GM19025 (cell line): ENCODE measurements around the gene CCDC198.

ENCODE experiments used
- ATAC-seq: cut with Tn5 transposase; IDR thresholded peaks from one replicate; pipeline ENCODE4 v1.9.1; 2021; ENCODE audit warnings: mild to moderate bottlenecking, low read depth, moderate library complexity; ENCODE audit not compliant: unreplicated experiment

CCDC198 gene, protein sequence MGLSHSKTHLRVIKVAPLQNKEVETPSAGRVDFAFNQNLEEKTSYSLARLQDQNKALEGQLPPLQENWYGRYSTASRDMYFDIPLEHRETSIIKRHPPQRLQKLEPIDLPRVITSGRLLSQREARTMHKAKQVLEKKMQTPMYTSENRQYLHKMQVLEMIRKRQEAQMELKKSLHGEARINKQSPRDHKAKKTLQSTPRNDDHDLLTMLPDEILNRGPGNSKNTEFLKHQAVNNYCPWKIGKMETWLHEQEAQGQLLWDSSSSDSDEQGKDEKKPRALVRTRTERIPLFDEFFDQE

DNA sequence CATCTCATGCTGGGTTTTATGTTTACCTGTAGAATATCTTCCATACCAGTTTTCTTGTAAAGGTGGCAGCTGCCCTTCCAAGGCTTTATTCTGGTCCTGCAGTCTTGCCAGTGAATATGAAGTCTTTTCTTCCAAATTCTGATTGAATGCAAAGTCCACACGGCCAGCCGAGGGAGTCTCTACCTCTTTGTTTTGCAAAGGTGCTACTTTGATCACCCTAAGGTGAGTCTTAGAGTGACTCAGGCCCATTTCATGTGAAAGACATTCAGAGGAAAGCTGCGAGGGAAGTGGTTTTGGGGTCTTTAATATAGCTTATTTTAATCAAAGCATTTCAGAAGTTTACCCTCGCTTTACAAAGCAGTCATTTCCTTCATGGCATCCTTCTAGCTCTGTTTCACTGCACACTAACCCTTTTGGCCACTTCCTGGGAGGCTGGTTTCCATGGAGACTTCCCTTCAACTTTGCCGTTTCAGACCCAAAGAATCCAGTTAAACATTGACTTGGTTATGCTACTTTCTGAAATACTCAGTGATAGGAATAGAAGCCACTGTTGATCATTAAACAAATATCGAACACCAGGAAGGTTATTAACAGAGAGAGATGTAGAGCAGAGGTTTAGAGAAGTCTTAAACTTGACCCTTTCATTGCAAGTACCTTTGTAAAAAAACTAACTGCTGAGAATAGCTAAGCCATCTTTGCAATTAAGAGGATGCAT lies at the start of gene CCDC198:
CCDC198 (minus strand) TSS at position 391 of the 715 bp plus-strand sequence; CDS start at position 249, 142 bp downstream.
- peak; percentile 76 for ATAC-seq

DNA sequence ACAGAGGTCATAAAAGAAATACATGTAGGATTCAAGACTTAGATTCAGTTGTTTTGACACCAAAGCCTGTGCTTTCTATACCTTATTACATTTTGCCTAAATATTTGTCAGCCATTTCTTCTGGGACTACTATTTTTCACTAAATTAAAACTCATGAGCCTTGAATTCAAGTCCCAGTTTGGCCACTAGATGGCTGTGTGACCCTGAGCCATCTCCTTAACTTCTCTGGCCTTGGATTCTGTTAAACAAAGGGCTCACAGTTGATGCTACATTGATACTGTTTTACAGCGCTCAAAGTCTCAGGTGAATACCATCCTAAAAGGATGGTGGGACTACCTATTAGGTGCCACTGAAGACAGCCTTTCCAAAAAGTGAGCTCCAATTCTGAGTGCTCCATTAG lies 39.6 kb upstream of the CCDC198 start:
- peak; percentile 57 for ATAC-seq

DNA sequence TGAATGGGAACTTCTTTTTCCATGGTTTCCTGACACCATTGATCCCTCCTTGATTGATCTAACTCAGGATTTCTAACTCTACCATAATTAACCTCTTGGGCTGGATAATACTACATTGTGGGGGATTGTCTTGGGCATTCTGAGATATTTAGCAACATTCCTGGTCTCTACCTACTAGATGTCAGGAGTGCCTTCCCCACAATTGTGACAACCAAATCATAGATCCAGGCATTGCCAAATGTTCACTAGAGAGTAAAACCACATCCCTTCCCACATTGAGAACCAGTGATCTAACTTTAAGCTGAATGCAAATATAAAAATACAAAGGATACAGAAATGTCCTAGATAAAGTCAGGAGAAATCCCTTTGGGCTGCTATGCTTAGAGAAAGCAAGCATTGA lies 36.9 kb upstream of the CCDC198 start:
- no peak for ATAC-seq

DNA sequence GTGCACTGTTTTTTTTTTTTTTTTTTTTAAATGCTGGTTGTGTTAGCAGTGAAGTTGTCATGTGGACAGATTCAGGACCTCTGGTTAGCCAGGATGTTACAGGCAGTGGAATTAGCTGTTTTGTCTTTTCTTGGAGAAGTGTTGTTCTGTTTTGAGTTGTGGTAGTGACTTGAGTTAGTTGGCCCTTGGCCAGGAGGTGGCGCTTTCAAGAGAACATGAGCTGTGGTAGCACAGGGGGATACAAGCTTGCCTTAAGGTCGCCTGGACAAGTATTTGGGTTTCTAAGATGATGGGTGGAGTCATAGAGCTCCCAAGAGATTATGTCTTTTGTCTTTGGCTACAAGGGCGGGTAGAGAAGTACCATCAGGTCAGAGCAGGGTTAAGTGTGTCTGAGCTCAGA lies 33.3 kb upstream of the CCDC198 start:
- no peak for ATAC-seq

DNA sequence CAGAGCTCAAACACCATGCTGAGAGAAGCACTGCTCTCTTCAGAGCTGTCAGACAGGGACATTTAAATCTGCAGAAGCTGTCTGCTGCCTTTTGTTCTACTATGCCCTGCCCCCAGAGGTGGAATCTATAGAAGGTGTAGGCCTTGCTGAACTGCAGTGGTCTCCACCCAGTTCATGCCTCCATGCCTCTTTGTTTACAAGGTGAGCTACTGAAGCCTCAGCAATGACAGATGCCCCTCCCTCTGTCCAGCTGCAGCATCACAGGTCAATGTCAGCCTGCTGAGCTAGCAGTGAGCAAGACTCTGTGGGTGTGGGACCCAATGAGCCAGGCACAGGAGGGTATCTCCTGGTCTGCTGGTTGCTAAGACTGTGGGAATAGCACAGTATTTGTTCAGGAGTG lies 25.4 kb upstream of the CCDC198 start:
- ATAC-seq, result no peak

DNA sequence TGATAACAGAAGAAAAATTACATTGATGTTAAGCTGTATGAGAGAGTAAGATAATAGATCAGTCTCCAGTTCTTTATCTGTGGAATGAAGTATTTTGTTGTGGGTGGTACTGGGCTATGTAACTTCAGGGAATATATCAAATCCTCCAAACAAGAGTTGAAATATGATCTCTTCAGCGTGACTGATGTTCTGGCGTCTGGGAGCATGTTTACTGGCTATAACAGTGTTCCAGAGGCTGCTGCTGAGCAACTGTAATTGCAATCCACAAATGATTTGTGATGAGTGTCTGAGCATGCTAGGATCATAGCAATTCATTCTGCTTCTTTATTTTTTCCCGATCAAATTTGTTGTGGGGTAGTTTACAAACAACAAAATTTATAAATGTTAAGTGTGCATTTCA lies 18.6 kb upstream of the CCDC198 start:
- no peak for ATAC-seq

DNA sequence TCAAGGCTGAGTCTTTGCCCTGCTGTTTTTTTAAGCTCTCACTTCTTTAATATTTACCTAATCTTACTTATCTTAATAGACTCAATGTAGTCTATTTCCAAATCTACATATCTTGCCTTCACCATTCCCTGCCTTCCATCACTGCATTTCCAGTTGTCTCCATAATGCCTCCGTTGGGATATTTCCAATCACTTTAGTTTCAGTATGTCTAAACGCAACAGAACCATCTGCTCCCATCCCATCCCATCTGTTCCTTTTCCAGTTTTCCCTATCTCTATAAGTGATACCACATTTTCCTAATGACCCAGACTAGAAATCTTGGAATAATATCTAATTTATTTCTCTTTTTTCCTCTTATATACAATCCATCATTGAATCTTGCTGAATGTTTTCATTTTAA lies 15.1 kb upstream of the CCDC198 start:
- no peak for ATAC-seq

DNA sequence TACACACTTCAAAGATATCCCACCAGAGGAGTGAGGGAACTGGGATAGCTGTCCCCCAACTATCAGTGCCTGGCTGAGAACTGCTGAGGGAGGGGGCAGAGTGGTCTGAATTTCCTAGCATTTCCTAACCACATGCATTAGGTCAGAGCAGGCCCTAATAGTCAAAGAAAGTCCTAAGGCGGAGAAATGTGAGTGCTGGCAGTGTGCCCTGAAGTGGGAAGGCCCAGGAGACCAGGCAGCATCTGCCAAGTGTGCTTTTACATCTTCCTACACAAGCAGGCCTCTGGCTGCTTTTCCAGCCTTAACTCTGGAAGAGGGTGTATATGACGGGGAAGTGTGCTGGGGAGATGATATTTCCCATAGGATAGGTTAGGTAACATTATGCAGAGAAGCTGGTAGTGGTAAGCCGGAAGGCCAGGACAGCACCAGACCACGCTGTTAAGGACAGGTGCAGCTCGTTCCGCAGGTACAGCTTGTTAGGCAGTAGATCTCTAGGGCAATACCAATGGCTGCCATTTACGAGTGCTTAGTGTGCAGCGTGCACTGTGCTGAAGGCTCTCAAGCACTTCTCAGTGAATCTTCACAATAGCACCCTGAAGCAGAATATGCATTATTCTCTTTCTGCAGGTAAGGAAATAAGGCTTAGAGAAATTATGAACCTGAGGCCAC lies 9.1 kb upstream of the CCDC198 start:
- ATAC-seq, result no peak

DNA sequence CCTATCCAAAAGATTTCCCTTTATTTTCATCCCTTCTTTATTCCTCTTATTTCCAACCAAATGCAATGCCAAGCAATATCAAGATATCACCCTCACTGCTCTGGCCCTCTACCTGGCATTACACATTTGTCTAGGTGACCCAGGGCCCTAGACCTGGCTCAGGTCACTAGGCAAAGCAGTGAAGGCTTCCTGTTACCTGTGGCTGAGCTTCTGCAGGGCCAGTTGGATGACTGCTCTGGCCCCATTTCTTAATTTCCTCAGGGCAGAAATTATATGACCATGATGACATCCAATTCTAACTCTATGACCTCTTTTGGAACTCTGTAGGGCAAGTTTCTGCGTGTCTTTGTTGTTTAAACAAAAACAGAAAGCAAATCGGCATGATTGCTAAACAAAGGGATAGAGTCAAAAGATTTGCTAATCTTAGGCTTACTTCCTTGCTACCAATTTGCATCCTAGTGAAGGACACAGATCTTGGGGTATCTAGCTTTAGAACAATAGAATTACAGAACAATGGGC lies 7.4 kb upstream of the CCDC198 start:
- no peak for ATAC-seq

DNA sequence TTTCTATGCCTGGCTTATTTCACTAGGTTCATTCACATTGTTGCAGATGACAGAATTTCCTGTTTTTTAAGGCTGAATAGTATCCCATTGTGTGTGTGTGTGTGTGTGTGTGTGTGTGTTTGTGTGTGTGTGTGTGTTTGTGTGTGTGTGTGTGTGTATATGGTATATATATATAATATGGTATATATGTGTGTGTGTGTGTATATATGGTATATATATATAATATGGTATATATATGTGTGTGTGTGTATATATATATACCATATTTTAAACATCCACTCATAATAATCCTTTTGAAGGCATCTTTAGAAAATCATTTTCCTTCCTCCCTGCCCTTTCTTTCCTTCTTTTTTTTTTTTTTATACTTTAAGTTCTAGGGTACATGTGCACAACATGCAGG lies 5.0 kb upstream of the CCDC198 start:
- no peak for ATAC-seq

DNA sequence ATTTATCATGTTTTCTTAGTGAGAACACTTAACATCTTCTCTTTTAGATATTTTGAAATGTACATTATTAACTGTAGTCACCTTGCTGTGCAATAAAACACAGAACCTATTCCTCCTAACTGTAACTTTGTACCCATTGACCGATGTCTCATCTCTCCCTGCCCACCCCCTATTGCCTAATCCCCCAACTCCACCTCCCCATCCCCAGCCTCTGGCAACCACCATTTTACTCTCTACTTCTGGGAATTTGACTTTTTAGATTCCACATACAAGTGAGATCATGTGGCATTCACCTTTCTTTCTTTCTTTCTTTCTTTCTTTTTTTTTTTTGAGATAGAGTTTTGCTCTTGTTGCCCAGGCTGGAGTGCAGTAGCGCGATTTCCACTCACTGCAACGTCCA lies 4.4 kb upstream of the CCDC198 start:
- ATAC-seq, result no peak

DNA sequence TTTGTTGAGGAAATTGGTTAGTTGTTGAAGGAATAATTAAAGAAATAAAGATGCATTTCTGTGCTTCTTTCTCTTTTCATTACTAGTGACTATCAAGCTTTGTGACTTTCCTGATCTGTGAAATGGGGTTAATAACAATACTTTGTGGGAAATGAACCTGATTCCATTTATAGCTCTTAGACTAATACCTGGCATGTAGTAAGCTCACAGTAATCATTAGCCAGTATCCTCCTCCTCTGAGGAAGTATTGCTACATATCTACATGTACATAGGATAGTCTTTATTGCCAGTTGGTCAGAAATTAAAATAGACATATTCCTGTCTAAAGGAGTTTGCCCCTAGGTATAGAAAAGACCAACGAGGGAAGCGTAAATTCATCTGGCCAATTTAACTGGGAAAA lies 1.8 kb upstream of the CCDC198 start:
- no peak for ATAC-seq

DNA sequence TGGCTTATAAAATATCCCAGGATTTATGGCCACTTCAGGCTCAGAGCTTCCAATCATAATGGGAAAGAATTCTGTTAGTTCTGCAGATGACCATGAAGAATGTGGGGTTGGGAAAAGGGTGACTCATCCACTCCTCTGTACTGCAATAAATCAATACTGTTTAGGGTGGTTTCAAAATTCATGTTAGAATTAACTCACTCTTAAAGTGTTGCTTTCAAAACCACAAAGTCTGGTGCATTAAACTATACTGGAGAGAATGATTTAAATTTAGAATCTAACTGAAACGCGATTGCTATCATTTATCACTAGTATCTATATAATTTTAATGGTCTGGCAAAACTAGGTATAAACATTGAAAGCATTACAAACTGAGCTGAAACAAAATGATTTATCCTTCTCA lies 798 bp downstream of the CCDC198 start:
- ATAC-seq, result no peak

DNA sequence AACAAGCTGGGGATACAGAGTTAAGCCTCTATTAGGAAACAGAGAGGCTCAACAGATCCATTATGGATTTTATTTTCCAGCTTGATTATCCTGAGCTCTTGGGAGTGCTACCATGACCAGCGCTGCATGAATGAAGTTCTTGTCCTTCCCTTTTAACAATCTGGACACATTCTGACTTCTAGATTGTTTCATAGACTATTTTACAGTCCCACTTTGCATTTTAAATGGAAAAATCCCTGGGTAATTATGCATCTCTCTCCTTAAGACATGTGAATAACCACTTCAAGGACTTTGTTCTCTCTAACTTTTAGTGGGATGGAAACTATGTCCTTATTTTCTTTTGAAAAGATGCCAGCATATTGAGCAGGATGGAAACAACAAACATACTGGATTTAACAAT lies 2.0 kb downstream of the CCDC198 start:
- no peak for ATAC-seq

DNA sequence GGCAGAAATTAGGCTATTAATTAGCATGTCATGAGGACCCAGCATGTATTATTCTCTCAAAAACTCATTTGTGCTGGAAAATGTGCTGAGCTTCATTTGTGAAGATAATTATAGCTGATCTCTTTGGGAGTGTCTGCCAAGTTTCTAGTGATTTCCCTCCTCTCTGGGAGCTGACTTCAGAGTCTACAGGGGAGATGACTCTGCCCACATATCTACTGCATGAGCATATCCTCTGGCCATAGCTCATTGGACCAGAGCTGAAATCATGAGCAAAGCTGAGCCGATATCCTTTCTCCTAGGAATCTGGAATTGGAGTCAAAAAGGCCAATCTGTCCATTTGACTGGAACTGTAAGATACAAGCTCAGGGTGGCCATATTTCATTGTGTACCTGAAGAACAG lies 5.9 kb downstream of the CCDC198 start:
- no peak for ATAC-seq

DNA sequence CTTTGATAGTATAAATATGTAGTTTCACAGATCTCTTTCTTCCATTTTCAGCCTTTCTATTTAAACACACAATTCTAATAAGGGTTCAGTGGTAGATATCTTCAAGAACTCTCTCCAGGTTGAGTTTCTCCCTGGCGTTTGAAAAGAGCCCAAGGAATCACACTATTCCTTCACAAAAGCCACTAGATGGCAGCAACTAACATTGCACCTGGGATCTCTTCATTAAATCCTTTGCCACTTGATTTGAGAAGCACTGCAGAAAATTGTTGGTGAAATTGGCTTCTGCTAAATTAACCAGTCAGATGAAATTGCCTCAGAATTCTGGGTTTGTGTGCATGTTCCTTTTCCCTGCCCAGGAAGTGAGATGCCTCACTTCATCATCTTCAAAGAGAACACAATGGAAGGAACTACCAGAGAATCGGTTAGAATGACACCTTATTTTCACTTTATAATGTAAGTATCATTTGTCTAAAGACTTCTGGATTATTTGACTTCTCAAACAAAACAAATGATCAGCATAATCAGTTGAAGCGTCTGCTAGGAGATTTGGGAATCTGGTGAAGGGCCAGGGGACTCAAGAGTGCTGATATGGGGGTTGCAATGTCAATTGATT lies 6.8 kb downstream of the CCDC198 start:
- no peak for ATAC-seq

DNA sequence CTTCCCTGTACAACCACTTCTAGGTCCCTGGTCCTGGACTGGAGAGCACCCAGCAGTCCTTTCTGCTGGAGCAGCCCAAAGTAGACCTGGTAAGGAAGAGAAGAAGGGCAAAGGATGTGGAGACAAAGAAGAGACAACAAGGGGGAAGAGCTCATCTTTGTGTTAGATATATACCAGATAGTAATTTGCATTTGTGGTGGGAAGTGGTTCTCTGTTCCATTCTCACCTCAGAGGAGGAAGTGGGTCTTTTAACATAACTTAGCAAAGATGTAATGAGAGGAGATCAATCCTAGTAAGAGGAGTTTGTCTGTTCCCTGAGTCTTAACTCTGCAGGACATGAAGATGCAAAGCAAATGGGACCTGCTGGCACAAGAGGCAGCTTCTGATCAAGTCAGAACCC lies 8.0 kb downstream of the CCDC198 start:
- peak; percentile 86 for ATAC-seq

DNA sequence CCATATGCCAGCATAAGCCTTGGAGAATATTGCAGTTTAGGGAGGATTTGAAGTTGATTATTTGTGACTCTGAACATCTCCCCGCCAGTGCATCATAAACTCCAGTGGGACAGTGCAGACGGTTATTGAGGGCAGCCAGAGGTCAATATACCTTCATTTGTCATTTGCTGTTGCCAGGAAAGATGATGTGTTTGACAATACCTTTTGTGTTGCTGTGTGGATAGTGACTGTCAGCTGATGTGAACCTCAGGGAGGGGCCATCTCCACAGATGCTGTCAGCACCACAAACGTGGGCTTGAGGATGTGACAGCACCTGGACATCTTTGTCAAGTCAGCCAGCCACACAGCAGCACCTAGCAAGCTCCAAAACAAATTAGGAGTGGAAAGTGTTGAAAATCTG lies 11.5 kb downstream of the CCDC198 start:
- no peak for ATAC-seq

DNA sequence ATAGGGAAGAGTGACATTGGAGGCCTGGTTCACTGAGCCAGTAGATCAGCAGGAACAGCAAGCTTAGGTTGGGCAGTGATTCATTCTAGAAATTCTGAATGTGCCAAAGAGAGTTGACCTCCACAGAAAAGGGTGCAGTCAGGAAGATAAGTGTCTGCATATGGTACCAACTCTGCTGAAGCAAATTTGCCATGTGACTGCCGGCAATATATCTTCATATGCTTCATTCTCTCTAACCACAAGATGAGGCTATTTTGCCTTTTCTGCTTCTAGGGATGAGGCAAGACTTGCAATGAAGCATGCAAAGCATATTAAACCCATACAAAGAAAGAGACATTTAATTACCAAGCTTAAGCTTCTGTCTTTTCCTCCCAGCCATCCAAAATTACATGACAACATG lies 13.6 kb downstream of the CCDC198 start:
- no peak for ATAC-seq

DNA sequence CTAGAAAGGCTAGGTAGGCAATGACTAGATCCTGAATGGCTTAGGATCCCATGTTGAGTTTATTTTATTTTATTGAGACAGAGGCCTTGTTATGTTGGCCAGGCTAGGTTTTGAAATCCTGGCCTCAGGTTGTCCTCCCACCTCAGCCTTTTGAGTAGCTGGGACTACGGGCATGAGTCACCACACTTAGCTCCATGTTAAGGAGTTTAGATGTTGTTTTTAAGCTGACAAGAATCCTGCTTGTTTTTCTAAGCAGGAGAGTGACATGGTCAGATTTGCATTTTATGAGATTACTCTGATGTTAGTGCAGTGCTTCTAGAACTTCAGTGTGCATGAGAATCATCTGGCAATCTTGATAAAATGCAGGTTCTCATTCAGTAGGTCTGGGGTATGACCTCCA lies 14.5 kb downstream of the CCDC198 start:
- ATAC-seq, result no peak

DNA sequence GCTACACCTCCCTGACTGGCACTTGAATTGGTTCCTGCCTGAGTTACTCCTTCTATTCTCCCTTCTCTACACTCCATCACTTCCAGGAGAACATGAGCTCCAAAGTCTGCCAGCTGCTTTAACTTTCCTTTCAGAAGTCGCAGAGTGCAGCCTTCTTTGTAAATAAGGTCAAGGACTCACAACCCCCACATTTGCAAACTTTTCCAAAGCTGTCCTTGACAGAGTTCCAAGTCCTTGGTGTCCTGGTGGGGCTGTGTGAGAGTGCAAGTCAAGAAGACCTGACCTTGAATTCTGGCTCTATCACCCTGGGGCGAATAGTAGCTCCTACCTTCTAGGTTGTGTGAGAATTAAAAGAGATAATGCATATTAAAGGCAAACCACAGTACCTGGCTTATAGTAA lies 15.6 kb downstream of the CCDC198 start:
- no peak for ATAC-seq
